Panc1 (cell line): ENCODE data around the gene CBX8. TPM values are rescaled to one million over a fixed set of nuclear protein-coding genes. Genes with fewer than 3 reads are reported as not detected.

Source experiments
- ATAC-seq: fragments of 200-7000 bp; cut with Tn5 transposase; 2 replicates; pipeline ENCODE4 v1.9.1; 2020; ENCODE audit warnings: mild to moderate bottlenecking, moderate library complexity
- BruUV-seq: library from RNA; stranded (reverse); fragments of 400-500 nt; replicated peaks from 2 replicates; lab custom pipeline; 2021; lab: Mats Ljungman, UMichigan
- CTCF ChIA-PET: fragments of 300-600 bp; sonication (Branson Sonifier 250); formaldehyde crosslinking; loops from one replicate; lab custom pipeline; 2022; ENCODE audit warnings: antibody characterized with exemption; lab: Charles Lee
- POLR2A ChIA-PET: fragments of 300-600 bp; sonication (Branson Sonifier 250); formaldehyde crosslinking; loops from one replicate; lab custom pipeline; 2022; ENCODE audit warnings: antibody characterized with exemption; lab: Charles Lee
- DNase-seq: peaks from one replicate; pipeline ENCODE4 v3.0.0-alpha.2; 2010; ENCODE audit warnings: low read depth, low spot score
- H3K27ac ChIP-seq: 2 replicates; pipeline ENCODE4 v1.5.1; 2011; ENCODE audit warnings: mild to moderate bottlenecking, low read length, inconsistent platforms
- H3K27me3 ChIP-seq: fragments of 200-500 bp; sonication (Bioruptor generic); 2 replicates; pipeline ENCODE4 v1.6.0; 2014; ENCODE audit warnings: low read length, inconsistent platforms; ENCODE audit not compliant: control insufficient read depth, insufficient read depth
- H3K36me3 ChIP-seq: fragments of 200-500 bp; sonication (Bioruptor generic); 2 replicates; pipeline ENCODE4 v1.5.1; 2014; ENCODE audit warnings: inconsistent platforms, mild to moderate bottlenecking, low read length, moderate library complexity; ENCODE audit not compliant: control insufficient read depth, insufficient read depth
- H3K4me1 ChIP-seq: 2 replicates; pipeline ENCODE4 v1.5.1; 2011; ENCODE audit warnings: inconsistent platforms, mild to moderate bottlenecking, low read length, moderate library complexity; ENCODE audit not compliant: control insufficient read depth, insufficient read depth
- H3K4me3 ChIP-seq, 2 experiments: 2 replicates each; pipeline ENCODE4 v1.5.1; 2011 to 2012; ENCODE audit warnings: low read depth in 2 of 2, low read length in 2 of 2, mild to moderate bottlenecking in 2 of 2, inconsistent platforms in 1 of 2, moderate library complexity in 1 of 2
- H3K9me3 ChIP-seq: fragments of 200-500 bp; sonication (Bioruptor generic); 2 replicates; pipeline ENCODE4 v1.5.1; 2014; ENCODE audit warnings: low read depth, mild to moderate bottlenecking, inconsistent platforms, low read length, moderate library complexity; ENCODE audit not compliant: control insufficient read depth, insufficient read depth
- CTCF ChIP-seq: fragments of 450-650 bp; IDR thresholded peaks from 2 replicates; pipeline ENCODE4 v1.5.1; 2017; ENCODE audit warnings: mild to moderate bottlenecking
- POLR2AphosphoS5 ChIP-seq: IDR thresholded peaks from 2 replicates; pipeline ENCODE4 v1.6.1; 2012; ENCODE audit warnings: mild to moderate bottlenecking, low read depth, low read length, moderate library complexity
- REST ChIP-seq, 2 experiments: IDR thresholded peaks; 2 replicates each; pipeline ENCODE4 v1.6.1; 2011 to 2012; ENCODE audit warnings: low read depth in 2 of 2, control low read depth in 1 of 2, low read length in 1 of 2, mild to moderate bottlenecking in 1 of 2, moderate library complexity in 1 of 2; ENCODE audit not compliant: insufficient read depth in 1 of 2
- SIN3A ChIP-seq: IDR thresholded peaks from 2 replicates; pipeline ENCODE4 v1.6.1; 2012; ENCODE audit warnings: low read depth, mild to moderate bottlenecking, low read length, moderate library complexity, borderline replicate concordance; ENCODE audit not compliant: insufficient read depth
- TCF7L2 ChIP-seq: IDR thresholded peaks from 2 replicates; pipeline ENCODE4 v1.6.1; 2011; ENCODE audit warnings: mild to moderate bottlenecking, low read depth, low read length, inconsistent platforms
- in situ Hi-C: cut with HindIII; loops from 2 replicates; pipeline ENCODE4 v1.10.0; 2016; ENCODE audit warnings: low sequenced_read_pairs, low pct_unique_long_range_greater_than_20kb
- intact Hi-C: fragments of 100-400 bp; cut with micrococcal nuclease; formaldehyde crosslinking; loops from one replicate; pipeline ENCODE4 v1.10.0; 2022; ENCODE audit not compliant: unreplicated experiment
- total RNA-seq: library from RNA; stranded (reverse); gene quantifications from one replicate; pipeline ENCODE4 v1.2.1, GENCODE V29; 2021; ENCODE audit not compliant: unreplicated experiment

The CBX8 gene
- total RNA-seq, 1 experiment from 2014 or later = 15.3 TPM

- in situ Hi-C loops = no loop called here
- Histone ChIP-seq H3K27ac (no peak overlapping the region), H3K27me3 (no peaks in the 10 kb centered on the region), H3K4me3 (no peak overlapping the region), H3K9me3 (no peaks in the 10 kb centered on the region), H3K36me3 (no peaks in the 10 kb centered on the region), H3K4me1 (peaks cover 8% of the 10 kb centered on the region; the same call in 1 of the 2 replicates)
- TF ChIP-seq TCF7L2 = no peak
- TF ChIP-seq REST (IDR thresholded peaks at IDR 0.05; ENCODE audit: insufficient read depth in 1 of 2, low read depth in 2 of 2, low read length in 1 of 2) = no peak
- TF ChIP-seq SIN3A = no peak
- no peak for TF ChIP-seq CTCF
- no peak for TF ChIP-seq POLR2AphosphoS5
- ChIA-PET CTCF (interaction anchor here (1.2 kb wide), 1 partner anchor 10 kb away, joined by 3 read pairs; no protein-coding TSS in a partner anchor), POLR2A (no interaction called here)
- DNase-seq (no peak), ATAC-seq (no peak)
- no TSS peak for BruUV-seq
- intact Hi-C loops = loop anchor here (10.0 kb wide), 1 partner anchor 92 kb away; the partner anchor contains the start of gene CBX4
Observed at GRCh38 chr17:79742951-79743476, 53.9 kb downstream of the CBX8 start.

GRCh38 chr17:79742589-79742918 is 54.3 kb downstream of the CBX8 start:
- Histone ChIP-seq H3K27ac (no peak overlapping the region), H3K36me3 (no peaks in the 10 kb centered on the region), H3K27me3 (no peaks in the 10 kb centered on the region), H3K4me3 (no peak overlapping the region), H3K9me3 (no peaks in the 10 kb centered on the region), H3K4me1 (peaks cover 8% of the 10 kb centered on the region; the same call in 1 of the 2 replicates)
- in situ Hi-C loops = no loop called here
- intact Hi-C loops = loop anchor here (10.0 kb wide), 1 partner anchor 92 kb away; the partner anchor contains the start of gene CBX4
- ATAC-seq (no peak), DNase-seq (no peak)
- ChIA-PET CTCF (interaction anchor here (0.6 to 1.2 kb wide), 7 partner anchors 7 to 372 kb away, joined by 3 to 13 read pairs (median 3); no protein-coding TSS in a partner anchor), POLR2A (no interaction called here)
- BruUV-seq = no TSS peak
- no peak for TF ChIP-seq POLR2AphosphoS5
- TF ChIP-seq SIN3A = no peak

Other genes starting within 250 kb of the CBX8 start
- not detected for gene RBFOX3, start 186.0 kb downstream of the CBX8 start, total RNA-seq
- not detected for gene ENPP7, start 66.1 kb downstream of the CBX8 start, total RNA-seq
- gene CBX2, start 18.9 kb downstream of the CBX8 start, total RNA-seq = 9.0 TPM
- gene CBX4, start 42.4 kb upstream of the CBX8 start, total RNA-seq = 48.6 TPM
- 41.6 TPM for gene TBC1D16, start 238.8 kb upstream of the CBX8 start, total RNA-seq
- gene CCDC40, start 239.6 kb upstream of the CBX8 start, total RNA-seq = 18.0 TPM